ENCODE results near the gene SRCIN1.
"Not testable (repeated sequence)": the region's sequence is repeated elsewhere in the genome, so short reads cannot be mapped to it uniquely, and the experiment has no call there.

Gene SRCIN1, protein sequence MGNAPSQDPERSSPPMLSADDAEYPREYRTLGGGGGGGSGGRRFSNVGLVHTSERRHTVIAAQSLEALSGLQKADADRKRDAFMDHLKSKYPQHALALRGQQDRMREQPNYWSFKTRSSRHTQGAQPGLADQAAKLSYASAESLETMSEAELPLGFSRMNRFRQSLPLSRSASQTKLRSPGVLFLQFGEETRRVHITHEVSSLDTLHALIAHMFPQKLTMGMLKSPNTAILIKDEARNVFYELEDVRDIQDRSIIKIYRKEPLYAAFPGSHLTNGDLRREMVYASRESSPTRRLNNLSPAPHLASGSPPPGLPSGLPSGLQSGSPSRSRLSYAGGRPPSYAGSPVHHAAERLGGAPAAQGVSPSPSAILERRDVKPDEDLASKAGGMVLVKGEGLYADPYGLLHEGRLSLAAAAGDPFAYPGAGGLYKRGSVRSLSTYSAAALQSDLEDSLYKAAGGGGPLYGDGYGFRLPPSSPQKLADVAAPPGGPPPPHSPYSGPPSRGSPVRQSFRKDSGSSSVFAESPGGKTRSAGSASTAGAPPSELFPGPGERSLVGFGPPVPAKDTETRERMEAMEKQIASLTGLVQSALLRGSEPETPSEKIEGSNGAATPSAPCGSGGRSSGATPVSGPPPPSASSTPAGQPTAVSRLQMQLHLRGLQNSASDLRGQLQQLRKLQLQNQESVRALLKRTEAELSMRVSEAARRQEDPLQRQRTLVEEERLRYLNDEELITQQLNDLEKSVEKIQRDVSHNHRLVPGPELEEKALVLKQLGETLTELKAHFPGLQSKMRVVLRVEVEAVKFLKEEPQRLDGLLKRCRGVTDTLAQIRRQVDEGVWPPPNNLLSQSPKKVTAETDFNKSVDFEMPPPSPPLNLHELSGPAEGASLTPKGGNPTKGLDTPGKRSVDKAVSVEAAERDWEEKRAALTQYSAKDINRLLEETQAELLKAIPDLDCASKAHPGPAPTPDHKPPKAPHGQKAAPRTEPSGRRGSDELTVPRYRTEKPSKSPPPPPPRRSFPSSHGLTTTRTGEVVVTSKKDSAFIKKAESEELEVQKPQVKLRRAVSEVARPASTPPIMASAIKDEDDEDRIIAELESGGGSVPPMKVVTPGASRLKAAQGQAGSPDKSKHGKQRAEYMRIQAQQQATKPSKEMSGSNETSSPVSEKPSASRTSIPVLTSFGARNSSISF

DNA sequence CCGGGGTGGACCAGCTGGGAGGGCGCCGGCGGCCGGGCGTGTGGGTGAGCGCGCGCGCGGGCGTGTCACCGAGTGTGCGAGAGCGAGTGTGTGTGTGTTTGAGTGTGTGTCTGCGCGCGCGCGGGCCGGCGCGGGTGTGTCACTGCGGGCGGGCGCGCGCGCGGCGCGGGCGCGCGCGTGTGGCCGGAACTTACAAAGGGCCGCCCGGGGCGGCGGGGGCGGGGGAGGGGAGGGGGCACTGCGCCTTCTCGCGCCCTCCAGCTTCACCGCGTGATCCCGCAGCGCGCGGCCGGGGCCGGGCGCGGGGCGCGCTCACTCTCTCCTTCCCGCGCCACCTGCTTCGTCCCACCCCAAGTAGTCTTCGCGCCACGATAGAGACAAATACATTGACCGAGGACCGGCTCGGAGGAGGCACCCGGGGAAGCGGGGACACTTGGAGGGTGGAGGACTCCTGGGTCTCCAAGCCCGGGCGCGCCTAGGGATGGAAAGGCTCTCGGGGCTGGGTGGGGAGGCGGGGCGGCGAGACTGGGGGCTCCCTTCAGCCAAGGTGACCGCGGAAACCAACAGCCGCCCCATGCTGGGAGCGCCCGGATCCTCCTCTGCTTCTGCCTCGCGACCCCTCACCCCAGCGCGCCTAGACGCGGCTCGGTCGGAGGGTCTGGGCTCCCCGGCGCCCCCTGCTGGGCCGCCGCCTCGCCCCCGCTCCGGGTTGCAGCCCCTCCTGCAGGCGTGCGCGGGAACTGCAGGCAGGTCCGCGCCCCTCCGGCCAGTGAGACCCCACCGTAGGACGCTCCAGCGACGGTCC is at the start of gene SRCIN1:
Gene SRCIN1 (minus strand): TSS at position 112 of the 805 bp plus-strand sequence. CDS start 247 bp downstream, outside the sequence.
- peak; percentile 55 for DNase-seq

DNA sequence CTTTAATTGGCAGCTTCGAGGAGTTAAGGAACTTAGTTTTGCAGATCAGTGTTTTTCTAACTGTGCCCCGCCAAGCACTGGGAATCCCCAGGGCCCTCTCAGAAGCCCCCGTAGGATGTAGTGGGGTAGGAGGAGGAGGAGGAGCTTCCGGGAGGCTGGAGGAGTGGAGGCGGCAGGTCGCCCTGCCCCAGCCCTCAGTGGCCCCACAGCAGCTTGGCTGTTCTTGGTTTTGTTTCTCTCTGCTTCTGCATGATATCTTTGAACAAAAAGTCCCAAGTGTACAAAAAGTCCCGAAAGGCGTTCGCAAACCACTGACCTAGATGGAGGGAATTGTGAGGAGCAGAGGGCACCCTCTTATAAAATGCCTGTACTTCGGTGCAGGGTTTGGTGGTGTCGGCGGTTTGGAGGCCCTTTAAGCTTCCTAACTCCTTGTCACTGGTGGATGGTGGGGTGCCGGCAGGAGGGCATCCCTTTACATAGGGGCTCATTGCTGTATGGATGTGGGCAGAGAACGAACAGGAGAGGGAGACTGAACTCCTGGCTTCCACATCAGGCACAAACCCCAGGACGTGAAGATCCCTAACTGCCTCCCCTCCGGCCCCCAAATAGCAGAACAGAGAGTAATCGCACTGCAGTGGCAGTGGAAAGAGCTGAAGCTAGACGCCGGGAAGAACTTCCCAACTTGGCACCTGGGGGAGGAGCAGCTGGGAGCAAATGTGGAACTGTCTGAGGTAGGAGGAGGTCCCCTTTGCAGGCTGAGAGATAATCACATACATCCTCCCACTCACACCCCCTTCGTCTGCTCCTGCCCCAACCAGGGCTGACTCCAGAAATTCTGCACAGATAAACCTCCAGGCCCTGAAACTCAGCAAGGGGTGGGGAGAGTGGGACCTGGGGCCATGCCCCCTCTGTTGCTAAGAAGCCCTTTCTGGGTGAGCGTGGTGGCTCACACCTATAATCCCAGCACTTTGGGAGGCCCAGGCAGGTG is 49.0 kb upstream of the SRCIN1 start:
- no peak for DNase-seq

DNA sequence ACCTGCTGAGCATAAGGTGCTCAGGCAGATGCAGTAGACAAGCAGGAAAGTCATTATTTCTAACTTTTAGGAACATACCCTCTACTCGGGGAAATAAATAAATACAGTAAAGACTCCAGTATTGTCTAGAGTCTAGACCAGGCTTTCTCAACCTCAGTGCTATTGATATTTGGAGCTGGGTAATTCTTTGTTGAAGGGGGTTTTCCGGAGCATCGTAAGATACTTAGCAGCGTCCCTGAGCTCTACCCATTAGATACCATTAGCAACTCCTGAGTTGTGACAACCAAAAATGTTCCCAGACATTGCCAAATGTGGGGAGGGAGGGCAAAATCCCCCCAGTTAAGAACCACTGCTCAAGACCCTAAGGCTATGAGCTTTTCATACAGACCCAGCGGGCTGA is 47.9 kb upstream of the SRCIN1 start:
- DNase-seq, result no peak

DNA sequence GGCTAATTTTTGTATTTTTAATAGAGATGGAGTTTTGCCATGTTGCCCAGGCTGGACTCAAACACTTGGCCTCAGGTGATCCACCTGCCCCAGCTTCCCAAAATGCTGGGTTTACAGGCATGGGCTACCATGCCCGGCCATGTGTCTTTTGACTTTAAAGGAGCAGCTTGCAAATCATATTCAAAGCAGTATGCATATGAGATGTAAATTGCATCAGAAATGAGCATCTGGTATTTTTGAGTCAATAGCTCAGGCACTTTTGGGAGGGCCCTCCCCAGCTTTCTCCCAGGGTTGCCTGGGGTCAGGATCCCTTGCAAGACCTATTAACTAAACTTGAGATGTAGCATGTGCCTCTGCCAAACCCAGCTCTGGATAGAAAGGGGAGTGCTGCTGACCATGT is 47.5 kb upstream of the SRCIN1 start:
- DNase-seq, result no peak

DNA sequence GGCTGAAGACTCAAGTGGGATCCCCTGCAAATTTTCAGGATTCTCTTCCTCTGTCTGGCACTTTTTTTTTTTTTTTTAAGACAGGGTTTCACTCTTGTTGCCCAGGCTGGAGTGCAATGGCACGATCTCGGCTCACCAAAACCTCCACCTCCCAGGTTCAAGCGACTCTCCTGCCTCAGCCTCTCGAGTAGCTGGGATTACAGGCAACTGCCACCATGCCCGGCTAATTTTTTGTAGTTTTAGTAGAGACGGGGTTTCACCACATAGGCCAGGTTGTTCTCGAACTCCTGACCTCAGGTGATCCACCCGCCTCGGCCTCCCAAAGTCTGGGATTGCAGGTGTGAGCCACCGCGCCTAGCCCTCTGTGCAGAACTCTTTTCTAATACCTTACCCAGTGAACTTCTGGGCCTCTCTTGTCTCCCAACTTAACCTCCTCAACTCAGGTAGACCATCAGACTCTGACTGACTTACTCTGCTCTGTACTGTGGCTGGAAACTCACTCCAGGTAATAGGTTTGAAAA is 45.0 kb upstream of the SRCIN1 start:
- DNase-seq, result not testable (repeated sequence)

DNA sequence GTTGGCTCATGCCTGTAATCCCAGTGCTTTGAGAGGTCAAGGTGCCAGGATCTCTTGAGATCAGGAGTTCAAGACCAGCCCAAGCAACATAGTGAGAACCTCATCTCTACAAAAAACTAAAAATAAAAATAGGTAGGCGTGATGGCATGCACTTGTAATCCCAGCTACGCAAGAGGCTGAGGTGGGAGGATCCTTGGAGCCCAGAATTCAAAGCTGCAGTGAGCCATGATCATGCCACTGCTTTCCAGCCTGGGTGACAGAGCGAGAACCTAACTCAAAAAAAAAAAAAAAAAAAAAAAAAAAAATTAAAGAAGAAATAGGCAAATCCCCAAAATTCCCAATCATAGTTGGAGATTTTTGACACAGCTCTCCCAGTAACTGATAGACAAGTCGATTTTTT is 32.2 kb upstream of the SRCIN1 start:
- no peak for DNase-seq

DNA sequence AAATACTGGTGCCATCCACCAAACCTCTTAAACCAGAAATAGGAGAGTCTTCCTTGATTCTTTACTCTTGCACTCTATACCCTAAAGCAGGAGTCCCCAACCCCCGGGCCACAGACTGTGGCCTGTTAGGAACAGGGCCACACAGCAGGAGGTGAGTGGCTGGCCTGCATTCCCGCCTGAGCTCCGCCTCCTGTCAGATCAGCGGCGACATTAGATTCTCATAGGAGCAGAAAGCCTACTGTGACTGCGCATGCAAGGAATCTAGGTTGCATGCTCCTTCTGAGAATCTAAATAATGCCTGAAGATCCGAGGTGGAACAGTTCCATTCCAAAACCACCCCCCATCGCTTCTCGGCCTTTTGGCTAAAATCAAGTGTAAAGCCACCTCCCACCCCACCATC is 30.3 kb upstream of the SRCIN1 start:
- DNase-seq, result no peak

DNA sequence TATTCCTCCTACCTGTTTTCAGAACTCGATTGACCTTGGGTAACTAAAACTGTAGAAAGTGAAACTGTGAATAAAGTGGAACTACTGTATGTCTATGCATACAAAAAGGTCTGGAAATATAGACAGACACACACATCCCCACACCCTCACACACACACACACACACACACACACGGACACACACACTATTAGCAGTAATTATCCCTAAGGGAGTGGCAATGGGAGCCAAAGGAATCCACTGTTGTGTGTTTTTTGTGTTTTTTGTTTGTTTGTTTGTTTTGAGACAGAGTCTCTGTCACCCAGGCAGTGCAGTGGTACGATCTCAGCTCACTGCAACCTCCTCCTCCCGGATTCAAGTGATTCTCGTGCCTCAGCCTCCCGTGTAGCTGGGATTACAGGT is 26.6 kb upstream of the SRCIN1 start:
- no peak for DNase-seq

DNA sequence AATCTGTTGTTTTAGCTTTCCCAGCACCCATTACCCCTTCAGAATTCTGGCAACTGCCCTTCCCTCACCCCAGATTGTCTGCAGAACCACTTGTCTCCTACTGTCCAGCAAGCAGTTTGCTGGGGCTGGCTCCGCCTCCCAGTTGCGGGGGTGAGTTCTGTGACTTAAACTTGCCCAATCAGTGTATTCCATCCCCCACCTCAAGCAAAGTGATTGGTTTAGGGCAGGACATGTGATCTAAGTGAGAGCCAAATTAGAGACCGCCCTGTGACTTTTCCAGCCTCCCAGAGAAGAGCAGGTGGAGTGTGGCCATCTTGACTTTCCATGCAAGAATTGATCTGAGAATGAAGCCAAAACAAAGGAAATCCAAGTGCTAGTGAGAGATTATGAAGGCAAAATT is 22.7 kb upstream of the SRCIN1 start:
- no peak for DNase-seq

DNA sequence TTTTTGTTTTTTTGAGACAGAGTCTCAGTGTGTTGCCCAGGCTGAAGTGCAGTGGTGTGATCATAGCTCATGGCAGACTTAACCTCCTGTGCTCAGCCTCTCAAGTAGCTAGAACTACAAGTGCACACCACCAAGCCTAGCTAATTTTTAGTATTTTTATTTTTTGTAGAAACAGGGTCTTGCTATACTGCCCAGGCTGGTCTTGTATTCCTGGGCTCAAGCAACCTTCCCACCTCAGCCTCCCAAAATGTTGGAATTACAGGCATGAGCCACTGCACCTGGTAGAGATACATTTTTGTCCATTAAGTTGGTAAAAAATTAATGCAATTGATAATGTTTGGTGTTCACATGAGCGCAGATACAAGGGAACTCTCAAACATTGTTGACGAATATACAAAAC is 22.2 kb upstream of the SRCIN1 start:
- no peak for DNase-seq

DNA sequence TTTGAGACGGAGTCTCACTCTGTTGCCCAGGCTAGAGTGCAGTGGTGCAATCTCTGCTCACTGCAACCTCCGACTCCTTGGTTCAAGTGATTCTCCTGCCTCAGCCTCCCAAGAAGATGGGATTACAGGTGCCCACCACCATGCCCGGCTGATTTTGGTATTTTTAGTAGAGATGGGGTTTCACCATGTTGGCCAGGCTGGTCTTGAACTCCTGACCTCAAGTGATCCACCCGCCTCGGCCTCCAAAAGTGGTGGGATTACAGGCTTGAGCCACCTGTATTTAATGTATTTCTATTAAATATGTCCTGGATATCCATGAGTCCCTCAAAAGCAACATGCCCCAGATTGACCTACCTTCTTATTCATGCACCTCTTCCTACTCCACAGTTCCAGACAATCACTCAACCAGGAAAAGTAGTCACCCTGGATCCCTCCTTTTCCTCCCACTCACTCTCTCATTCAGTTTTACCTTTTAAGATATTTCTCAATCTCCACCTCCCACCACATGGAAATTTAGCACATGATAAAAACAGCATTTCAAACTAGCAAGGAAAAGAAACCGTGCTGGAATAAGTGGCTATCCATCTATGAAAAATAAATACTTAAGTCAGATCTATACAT is 21.0 kb upstream of the SRCIN1 start:
- DNase-seq, result not testable (repeated sequence)

DNA sequence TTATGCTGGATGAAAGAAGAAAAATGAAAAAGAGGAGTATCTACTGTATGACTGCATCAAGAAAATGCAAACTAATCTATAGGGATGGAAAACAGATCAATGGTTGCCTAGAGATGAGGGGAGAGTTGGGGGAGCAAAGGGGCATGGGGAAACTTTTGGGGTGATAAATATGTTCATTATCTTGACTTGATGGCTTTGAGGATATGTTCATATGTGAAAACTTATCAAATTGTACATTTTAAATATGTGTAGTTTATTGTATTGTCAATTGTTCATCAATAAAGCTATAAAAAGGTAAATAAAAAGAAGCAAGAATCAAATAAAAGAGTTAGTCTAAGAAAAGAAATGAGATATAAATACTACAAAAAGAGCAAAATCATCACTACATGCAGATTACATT is 19.7 kb upstream of the SRCIN1 start:
- no peak for DNase-seq

DNA sequence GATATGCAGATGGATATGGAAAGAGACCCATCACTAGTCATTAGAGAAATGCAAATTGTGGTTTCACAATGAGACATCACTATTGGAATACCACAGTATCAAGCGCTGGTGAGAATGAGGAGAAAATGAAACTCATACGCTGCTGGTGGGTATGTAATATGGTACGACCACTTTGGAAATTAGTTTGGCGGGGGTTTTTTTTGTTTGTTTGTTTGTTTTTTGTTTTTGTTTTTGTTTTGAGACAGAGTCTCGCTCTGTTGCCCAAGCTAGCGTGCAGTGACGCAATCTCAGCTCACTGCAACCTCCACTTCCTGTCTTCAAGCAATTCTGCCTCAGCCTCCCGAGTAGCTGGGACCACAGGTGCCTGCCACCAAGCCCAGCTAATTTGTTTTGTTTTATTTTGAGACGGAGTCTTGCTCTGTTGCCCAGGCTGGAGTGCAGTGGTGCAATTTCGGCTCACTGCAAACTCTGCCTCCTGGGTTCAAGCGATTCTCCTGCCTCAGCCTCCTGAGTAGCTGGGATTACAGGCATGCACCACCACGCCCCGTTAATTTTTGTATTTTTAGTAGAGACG is 19.1 kb upstream of the SRCIN1 start:
- not testable (repeated sequence) for DNase-seq

DNA sequence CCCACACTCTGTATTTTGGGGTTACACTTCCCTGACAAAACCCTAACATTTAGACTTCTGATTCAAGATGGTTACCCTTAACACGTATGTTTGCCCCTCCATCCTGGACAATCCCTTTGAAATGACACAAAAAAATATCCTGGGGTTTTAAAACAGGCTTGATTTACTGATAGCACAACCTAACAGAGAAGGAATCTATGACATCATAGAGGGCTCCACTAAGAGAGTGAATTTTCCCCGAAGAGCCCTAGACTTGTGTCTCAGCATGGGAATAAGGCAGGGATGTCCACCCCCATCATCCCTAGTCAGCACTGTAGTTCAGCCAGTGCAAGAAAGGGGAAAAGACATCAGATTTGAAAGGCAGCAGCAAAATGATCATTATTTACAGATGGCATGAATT is 15.8 kb upstream of the SRCIN1 start:
- DNase-seq, result no peak

DNA sequence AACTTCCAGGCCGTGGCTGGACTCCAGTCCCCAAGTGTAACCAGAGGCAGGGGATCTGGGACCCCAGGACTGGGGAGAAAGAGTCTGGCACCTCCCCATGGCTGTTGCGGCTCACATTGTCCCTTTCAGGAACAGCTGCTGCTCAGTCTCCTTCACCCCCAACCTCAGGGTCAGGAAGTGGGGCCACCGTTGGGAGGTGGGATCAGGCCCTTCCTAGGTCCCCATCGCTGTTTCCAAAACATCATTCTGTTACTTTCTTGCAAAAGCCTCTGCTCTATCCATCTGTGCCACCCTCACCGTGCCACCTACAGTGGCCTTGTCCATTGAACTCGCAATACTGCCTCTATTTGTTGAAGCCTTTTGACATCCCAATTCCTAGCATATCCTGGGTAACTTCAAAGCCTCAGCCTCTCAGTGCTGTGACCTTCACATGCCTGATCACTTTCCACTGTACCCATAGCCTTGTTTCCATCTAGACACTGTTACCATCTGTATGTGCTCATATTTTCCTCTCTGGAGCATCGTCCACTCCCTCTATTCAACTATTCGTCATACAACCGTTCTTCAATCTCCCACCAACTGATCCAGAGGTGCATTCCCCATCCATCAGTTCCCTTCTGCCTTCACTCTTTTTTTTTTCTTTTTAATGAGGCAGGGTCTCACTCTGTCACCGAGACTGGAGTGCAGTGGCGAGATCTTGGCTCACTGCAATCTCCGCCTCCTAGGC is 15.0 kb upstream of the SRCIN1 start:
- no peak for DNase-seq

DNA sequence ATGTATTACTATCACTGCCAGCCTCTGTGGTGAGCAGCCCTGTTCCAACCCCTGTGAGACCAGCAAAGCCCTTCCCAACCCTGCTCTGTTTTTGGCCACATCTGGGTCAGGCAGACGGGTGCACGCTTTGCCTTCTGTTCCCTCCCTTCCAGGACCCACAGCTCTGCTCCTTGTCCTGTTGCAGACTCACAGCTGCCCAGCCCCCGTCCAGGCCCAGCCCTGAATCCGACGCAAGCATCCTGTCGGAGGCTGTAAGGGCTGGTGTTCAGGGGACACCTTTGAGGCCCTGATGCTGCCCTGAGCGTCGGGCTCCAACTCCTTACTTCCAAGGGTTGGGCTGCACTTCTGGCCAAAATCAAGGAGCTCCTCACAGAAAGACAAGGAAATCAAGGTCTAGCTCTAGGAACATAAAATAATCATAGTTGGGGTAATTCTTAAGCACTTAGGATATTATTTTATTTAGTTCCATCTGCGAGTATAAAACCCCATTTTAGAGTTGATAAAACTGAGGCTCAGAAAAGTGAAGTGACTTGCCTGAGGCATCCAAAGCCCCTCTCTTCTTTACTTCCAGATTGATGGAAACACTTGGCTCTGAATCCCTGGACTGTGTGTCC is 14.3 kb upstream of the SRCIN1 start:
- no peak for DNase-seq

DNA sequence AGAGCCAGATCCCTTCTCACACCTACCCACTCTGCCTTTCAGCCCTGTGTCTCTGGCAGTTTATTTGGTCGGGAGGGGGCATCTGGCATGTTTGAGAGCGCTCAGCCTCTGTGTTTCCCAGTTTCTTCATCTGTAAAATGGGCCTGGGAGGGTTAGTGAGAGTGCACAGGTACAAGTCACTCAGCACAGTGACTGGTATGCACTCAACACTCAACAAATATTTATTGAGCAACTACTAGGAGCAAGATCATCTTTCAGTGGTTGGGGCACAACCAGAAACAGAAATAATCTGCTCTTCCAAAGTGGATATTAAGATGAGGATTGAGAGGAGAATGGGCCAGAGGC is 13.7 kb upstream of the SRCIN1 start:
- no peak for DNase-seq

DNA sequence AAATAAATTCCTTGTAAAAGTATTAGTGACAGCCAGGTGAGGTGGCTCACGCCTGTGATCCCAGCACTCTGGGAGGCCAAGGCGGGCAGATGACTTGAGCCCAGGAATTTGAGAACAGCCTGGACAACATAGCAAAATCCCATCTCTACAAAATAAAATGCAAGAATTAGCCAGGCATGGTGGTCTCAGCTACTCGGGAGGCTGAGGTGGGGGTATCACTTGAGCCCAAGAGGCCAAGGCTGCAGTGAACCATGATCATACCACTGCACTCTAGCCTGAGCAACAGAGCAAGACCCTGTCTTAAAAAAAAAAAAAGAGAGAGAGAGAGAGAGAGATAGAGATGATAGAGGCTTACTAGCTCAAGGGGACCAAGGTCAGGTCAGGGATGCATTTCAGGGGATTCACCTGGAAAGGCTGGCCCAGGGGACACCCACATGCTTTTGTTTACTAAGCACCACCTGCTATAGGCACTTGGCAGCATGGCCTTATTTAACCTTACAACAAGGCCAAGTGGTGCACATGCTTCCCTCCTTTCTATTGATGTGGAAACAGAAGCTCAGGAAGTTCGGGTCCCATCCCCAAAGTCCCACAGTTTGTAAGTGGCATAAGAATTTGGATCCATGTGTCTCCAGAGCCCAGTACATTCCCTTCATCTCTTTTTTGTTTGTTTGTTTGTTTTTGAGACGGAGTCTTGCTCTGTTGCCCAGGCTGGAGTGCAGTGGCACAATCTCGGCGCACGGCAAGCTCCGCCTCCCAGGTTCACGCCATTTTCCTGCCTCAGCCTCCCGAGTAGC is 12.4 kb upstream of the SRCIN1 start:
- no peak for DNase-seq
